GM19463 (cell line): Measurements from ENCODE around the gene S100A16.
"Not testable (repeated sequence)": the region's sequence is repeated elsewhere in the genome, so short reads cannot be mapped to it uniquely, and the experiment has no call there.

ENCODE experiments used
- ATAC-seq: cut with Tn5 transposase; IDR thresholded peaks from one replicate; pipeline ENCODE4 v1.9.1; 2021; ENCODE audit warnings: mild to moderate bottlenecking, moderate library complexity; ENCODE audit not compliant: unreplicated experiment

S100A16 gene

DNA sequence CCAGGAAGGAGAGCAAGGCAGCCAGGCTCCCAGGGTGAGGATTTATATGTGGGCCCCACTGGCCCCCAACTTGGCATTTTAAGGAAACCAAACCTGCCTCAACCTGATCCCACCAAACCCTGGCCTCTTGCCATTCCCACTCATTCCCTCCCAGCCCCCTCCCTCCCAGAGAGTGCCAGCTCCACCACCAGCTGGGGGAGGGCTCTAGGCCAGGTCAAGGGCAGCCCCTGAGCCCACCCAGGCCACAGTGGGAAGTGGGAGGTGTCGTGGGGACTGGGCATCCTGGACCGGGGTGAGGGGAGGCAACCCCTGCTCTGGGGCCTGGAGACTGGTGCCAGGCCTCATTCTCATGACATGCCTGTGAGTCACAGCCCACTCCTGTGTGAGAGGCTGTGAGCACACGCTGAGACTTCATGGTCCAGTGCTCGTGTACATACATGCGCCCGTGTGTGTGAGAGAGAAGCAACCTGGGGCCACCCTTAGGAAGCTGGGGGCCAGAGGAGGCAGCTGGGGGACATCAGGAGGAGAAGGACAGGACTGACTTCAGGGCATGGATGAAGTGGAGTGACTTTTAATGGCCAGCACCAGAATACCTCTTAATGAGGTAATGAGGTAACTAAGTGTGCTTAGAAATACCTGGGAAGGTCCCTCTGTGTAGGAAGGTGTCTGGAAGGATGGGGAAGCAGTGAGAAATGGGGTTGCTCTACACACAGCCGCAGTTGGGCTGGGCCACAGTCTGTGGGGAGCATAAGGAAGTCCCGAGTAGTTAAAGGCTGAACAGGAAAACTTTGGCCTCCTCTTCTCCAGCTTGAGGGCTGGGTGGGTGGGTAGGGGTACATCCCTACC lies 47.2 kb downstream of the S100A16 start, which contains the start of gene S100A2:
Gene S100A2, minus strand, starts transcription at position 316 of the 846 bp plus-strand sequence. CDS start 1,967 bp downstream, outside the sequence.
- ATAC-seq, result peak; percentile 67

DNA sequence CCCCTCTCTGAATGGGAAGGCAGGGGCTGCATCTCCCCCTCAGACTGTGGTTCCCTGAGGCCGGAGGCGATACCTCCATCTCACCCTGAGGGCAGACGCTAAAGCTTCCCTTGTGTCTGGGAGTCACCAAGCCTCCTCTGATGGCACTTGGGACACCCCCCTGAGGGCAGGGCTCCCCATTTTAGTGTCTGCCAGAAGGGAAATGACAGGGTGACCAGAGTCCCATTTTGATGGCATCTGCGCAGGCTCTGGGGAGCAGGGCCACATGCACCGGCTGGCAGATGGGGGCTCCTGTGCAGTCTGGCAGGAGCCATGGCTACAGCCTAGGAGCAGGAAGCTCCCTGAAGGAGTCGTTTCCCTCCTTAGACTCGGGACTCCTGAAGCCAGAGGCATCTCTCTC lies 48.9 kb downstream of the S100A16 start:
- no peak for ATAC-seq

DNA sequence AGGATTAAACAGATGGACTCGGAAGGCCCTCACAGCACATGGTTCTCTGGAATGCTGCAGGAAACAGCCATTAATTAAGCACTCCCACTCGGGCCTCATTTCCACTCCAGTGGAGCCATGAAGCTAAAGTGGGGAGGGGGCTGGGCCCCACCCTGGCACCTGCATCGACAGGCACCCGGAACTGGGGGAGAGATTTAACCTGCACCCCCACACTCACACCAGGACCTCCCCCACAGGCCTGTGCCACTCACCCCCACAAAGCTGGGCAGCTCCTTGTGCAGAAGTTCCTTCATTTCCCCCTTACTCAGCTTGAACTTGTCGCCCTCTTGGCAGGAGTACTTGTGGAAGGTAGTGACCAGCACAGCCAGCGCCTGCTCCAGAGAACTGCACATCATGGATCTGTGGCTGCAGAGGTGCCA lies 49.4 kb downstream of the S100A16 start:
- ATAC-seq, result no peak

DNA sequence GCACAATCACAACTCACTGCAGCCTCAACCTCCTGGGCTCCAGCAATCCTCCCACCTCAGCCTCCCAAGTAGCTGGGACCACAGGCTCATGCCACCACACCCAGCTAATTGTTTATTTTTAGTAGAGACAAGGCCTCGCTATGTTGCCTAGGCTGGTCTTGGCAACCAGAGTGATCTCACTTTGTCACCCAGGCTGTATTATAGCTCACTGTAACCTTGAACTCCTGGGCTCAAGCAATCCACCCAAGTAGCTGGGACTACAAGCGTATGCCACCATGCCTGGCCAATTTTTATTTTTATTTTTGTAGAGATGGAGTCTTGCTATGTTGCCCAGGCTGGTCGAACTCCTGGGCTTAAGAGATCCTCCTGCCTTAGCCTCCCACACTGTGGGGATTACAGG lies 50.9 kb downstream of the S100A16 start:
- ATAC-seq, result not testable (repeated sequence)

DNA sequence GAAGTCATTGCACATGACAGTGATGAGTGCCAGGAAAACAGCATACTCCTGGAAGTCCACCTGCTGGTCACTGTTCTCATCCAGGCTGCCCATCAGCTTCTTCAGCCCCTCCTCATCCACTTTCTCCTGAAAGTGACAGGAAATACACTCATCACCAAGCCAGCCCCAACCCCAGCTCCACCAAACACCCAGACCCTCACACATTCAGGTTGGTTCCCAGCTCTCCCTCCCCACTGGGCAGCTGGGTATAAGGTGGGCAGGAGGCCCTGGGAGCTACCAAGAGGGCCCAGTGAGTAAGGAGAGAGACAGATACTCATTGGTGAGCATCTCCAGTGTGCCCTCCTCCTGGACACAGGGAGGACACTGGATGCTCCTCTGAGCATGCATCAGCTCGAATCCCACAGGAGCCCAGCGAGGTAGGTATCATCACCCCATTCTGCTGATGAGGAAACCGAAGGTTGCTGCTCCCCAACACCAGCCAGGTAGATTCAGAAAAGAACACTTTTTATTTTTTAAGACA lies 51.4 kb downstream of the S100A16 start:
- no peak for ATAC-seq

DNA sequence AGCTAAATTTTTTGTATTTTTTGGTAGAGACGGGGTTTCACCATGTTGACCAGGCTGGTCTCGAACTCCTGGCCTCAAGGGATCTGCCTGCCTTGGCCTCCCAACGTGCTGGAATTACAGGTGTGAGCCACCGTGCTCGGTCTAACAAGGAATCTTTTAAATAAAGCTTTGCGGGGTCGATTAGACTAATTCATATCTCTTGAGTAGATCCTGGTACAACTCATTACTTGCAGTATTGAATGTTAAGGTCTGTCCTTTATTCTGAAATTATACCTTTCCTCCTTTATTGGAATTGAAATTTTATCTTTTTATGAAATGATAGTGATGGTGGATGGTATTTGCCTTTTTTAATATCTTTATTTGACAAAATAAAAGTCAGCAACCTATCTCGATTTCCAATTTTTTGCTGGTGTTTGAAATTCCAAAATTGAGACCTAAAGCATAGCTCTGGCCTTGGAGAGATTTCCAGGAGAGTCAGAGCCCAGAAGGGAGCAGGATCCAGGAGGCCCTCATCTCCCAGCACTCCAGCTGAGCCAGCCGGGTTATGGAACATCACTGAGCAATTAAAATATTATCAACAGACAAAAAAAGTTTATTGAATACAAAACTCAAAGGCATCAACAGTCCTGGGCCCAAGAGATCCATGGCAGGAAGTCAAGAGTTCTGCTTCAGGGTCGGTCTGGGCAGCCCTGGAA lies 52.0 kb downstream of the S100A16 start:
- ATAC-seq, result no peak

DNA sequence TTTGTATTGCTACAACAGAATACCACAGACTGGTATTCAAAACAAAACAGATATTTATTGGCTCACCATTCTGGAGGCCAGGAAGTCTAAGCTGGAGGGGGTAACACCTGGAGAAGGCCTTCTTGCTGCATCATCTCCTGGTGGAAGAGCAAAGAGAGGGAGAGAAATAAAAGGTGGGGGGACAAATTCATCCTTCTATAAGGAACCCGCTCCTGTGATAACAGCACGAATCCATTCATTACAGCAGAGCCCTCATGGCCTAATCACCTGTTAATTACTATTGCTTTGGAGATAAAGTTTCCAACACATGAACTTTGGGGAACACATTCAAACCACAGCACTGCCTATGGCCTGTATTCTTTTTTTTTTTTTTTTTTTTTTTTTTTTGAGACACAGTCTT lies 52.7 kb downstream of the S100A16 start:
- no peak for ATAC-seq

DNA sequence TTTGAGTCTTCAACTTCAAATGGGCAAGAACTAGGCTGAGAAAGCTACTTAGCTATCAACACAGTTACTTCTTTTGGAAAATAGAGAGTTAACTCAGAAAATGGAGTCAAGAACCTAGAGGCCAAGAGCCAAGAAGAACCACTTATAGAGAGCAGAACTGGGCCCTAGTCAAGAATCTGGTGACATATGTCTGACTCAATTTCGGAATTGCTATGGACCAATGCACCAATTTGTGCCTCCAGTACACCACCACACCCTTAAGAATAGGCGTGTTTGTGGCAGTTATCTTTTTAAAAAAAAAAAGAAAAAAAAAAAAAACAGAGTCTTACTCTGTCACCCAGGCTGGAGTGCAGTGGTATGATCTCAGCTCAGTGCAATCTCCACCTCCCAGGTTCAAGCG lies 55.1 kb downstream of the S100A16 start:
- ATAC-seq, result no peak
